Fibroblast of pulmonary artery (primary cell): ENCODE data around the gene WFDC5.

ENCODE experiments used
- DNase-seq: peaks from one replicate; pipeline ENCODE4 v3.0.0-alpha.2; 2010; ENCODE audit warnings: low read depth
- H3K4me3 ChIP-seq: replicated peaks from 2 replicates; pipeline ENCODE4 v1.5.1; 2011; ENCODE audit warnings: low read depth, mild to moderate bottlenecking, control low read depth, low read length, moderate library complexity
- TF ChIP-seq, protein P1 (sequence below): IDR thresholded peaks from 2 replicates; pipeline ENCODE4 v1.5.1; 2011; ENCODE audit warnings: mild to moderate bottlenecking, control low read depth, low read length, inconsistent platforms; ENCODE audit errors: missing control alignments

The WFDC5 gene

DNA sequence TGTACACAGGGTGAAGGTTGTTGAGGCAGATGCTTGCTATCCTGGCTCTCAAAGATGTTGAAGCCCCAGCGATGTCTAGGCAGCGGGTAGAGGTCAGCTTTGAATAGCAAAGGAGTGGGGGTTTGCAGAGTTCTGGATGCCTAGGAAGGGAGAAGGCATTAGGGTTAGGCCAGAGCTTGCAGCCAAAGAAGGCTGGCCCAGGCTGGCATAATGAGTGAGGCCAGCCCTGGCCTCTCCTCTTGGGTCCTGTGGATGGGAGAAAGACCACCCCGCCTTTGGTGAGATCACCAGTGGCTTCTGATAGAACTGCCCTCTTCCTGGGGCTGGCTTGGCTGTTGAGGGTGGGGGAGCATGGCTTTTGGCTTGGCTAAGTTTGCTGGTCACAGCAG lies 406 bp upstream of the WFDC5 start:
- DNase-seq = no peak
- TF ChIP-seq, protein P1, sequence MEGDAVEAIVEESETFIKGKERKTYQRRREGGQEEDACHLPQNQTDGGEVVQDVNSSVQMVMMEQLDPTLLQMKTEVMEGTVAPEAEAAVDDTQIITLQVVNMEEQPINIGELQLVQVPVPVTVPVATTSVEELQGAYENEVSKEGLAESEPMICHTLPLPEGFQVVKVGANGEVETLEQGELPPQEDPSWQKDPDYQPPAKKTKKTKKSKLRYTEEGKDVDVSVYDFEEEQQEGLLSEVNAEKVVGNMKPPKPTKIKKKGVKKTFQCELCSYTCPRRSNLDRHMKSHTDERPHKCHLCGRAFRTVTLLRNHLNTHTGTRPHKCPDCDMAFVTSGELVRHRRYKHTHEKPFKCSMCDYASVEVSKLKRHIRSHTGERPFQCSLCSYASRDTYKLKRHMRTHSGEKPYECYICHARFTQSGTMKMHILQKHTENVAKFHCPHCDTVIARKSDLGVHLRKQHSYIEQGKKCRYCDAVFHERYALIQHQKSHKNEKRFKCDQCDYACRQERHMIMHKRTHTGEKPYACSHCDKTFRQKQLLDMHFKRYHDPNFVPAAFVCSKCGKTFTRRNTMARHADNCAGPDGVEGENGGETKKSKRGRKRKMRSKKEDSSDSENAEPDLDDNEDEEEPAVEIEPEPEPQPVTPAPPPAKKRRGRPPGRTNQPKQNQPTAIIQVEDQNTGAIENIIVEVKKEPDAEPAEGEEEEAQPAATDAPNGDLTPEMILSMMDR = no peak
- H3K4me3 ChIP-seq = no peak overlapping the region

DNA sequence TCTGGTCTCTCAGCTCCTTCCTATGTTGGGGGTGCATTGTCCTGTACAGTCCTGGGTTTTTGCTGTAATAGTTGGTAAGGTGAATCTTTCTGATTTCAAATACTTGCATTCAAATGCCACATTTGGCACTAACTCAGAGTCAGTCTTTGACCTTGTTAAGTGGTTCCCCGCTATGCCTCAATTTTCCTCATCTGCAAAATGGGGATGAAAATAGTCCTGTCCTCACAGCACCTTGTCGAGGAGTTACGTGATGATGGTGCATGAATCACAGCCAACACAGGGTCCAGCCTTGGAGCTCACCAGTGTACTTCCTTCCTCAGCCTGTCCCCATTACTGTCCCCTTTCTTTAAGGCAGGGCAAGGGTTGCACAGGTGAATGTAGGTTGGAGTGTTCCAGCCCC lies 1.1 kb downstream of the WFDC5 start:
- TF ChIP-seq, protein P1 = no peak
- no peak overlapping the region for H3K4me3 ChIP-seq
- DNase-seq = no peak

DNA sequence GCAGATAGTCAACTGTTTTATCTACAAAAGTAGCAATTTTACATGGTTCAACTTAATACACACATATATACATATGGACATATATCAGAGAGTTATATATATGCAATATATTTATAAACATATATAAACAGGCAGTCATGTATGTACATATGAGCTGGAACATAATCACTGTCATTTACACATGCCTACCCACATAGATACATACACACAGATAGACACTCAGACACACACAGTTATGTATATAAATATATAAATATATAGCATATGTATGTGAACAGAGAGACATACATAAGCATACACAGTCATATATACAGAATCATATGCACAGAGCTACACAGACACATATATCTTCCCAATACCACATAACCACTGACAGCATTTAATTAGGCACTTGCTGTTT lies 2.2 kb downstream of the WFDC5 start:
- no peak overlapping the region for H3K4me3 ChIP-seq
- TF ChIP-seq, protein P1 = no peak
- DNase-seq = no peak

DNA sequence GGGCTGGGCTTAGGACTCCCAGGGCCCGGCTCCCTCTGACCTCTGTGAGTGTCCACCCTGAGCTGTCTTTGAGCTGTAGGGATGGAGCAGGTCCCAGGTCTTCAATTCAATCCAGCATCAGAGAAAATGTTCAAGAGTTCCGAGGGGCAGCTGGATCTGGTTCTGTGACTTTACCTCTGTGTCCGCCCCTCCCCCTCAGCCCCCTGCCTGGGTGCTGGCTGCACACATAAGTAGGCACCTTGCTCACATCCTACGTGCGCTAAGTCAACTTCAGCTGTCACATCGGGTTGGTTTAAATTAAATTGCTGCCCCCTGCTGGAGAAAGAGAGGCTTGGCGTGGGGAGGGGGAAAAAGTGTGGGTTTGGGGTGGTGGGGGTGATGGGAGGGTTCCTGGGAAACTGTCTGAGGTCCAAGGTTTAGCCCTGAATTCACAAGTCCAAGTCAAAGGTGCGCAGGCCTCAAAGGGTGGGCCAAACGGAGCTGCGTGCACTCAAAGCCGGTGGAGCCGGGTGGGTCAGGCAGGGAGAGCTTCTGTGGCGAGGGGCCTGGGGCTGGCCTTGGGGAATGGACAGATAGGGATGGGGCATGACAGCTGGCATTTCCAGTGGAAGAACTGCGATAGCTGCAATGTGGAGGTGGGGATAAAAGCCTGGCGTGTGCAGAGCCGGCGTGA lies 3.0 kb downstream of the WFDC5 start:
- no peak overlapping the region for H3K4me3 ChIP-seq
- peak; percentile 24 for DNase-seq
- TF ChIP-seq, protein P1 = peak; percentile 45

DNA sequence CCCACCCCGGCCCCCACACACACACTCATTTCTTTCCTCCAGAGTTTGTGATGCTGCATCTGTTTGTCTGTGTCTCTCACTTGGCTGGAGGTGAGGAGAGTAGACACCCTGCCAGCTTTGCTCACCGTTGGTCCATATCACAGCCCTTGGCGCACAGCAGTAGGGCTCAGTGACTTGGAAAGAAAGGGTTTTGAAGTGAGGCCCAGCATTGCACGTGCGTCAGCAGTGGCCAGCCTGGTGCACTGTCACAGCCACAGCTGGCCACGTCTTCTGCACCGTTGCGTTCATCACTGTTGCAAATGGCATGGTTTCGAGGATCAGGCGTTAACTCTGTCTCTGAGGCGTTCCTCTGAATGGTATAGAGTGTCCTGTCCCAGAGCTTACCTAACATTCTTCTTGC lies 3.7 kb downstream of the WFDC5 start:
- DNase-seq = no peak
- TF ChIP-seq, protein P1 = no peak
- no peak overlapping the region for H3K4me3 ChIP-seq

DNA sequence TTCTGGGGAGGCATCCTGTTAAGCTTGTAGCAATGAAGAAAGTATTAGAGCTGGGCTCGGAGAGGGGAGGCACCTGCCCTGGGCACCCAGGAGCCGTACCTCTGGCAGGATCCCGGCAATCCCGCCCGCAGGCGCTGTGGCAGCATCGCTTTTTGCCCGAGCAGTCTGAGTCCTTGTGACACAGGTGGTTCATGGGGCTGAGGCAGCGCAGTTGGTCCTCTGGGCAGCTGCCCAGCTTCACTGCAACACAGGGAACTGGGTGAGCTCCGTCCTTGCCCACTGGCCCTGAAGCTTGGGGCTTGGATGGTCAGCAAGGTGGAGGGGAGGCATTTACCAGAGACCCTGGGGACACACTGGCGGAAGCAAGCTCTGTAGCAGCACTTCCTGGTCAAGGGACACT lies 4.7 kb downstream of the WFDC5 start:
- TF ChIP-seq, protein P1 = no peak

DNA sequence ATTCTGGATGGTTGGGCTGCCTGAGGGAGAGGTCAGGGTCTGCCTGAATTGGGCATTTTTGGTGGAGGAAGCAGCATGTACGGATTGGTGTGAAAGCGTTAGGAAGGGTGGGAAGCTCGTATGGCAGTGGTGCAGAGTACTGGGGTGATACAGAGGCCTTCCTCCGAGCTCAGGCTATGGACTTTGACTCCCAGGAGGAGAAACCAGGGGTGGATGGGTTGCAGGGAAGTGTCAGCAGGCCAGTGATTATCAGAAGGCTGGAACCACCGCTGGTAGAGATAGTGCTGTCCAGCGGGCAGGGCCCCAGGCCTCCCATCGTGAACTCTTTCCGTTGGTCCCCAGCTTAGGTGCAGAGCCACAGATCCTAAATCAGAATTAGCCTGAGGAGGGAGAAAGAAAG lies 5.3 kb downstream of the WFDC5 start:
- no peak for DNase-seq
- TF ChIP-seq, protein P1 = no peak
- H3K4me3 ChIP-seq = no peak overlapping the region

More for the DNA sequence above, 4.7 kb downstream of the WFDC5 start:
- H3K4me3 ChIP-seq = no peak overlapping the region
- no peak for DNase-seq
